HCT116 (cell line): ENCODE data around the gene FAXDC2. TPM values are rescaled to one million over a fixed set of nuclear protein-coding genes. Genes with fewer than 3 reads are reported as not detected.

ENCODE experiments used
- ATAC-seq: fragments of 200-7000 bp; cut with Tn5 transposase; 2 replicates; pipeline ENCODE4 v1.9.1; 2020; ENCODE audit warnings: mild to moderate bottlenecking, moderate library complexity
- BruUV-seq: library from RNA; stranded (reverse); fragments of 400-500 nt; replicated peaks from 2 replicates; lab custom pipeline; 2021; lab: Mats Ljungman, UMichigan
- CTCF ChIA-PET: fragments of 300-600 bp; sonication (Branson Sonifier 250); formaldehyde crosslinking; loops from one replicate; lab custom pipeline; 2021; ENCODE audit warnings: antibody characterized with exemption; lab: Charles Lee
- POLR2A ChIA-PET: fragments of 300-600, 350-600 bp; sonication (Branson Sonifier 250); formaldehyde crosslinking; loops from one replicate; lab custom pipeline; 2021; ENCODE audit warnings: antibody characterized with exemption; lab: Charles Lee
- RAD21 ChIA-PET, 2 experiments: fragments of 300-600 bp; sonication (Branson Sonifier 250); formaldehyde crosslinking; loops; one replicate each; lab custom pipeline; 2023; ENCODE audit warnings: low total read pairs in 2 of 2; ENCODE audit not compliant: uncharacterized antibody in 2 of 2, unreplicated experiment in 2 of 2, low non-redundant PET in 1 of 2; lab: Charles Lee
- DNase-seq: peaks from one replicate; pipeline ENCODE4 v3.0.0-alpha.2; 2010; ENCODE audit warnings: low read depth, low spot score
- H2AFZ ChIP-seq: fragments of 200-600 bp; shearing (Covaris generic), sonication (generic); 2 replicates; pipeline ENCODE4 v1.6.1; 2017; ENCODE audit warnings: low read depth, mixed run types, mixed read lengths, antibody characterized with exemption, low read length; ENCODE audit not compliant: poor library complexity, severe bottlenecking
- H3K27ac ChIP-seq: 2 replicates; pipeline ENCODE4 v1.5.1; 2012; ENCODE audit warnings: low read depth, low read length
- H3K27me3 ChIP-seq: fragments of 200-600 bp; sonication (generic); 2 replicates; pipeline ENCODE4 v1.6.1; 2016; ENCODE audit warnings: mixed run types, low read length, mixed read lengths; ENCODE audit not compliant: insufficient read depth
- H3K36me3 ChIP-seq, 2 experiments: fragments of 200-500 bp in 1 of 2; fragments of 200-600 bp in 1 of 2; sonication (Bioruptor generic) in 1 of 2; sonication (generic) in 1 of 2; 2 replicates each; pipeline versions ENCODE4 v1.5.1 to v1.6.1; 2014 to 2016; ENCODE audit warnings: low read length in 2 of 2, inconsistent platforms in 1 of 2, mixed read lengths in 1 of 2, mixed run types in 1 of 2; ENCODE audit not compliant: insufficient read depth in 2 of 2, control insufficient read depth in 1 of 2
- H3K4me1 ChIP-seq, 2 experiments: fragments of 200-600 bp in 1 of 2; sonication (generic) in 1 of 2; 2 replicates each; pipeline versions ENCODE4 v1.5.1 to v1.6.1; 2012 to 2017; ENCODE audit warnings: low read length in 2 of 2, inconsistent platforms in 1 of 2, mild to moderate bottlenecking in 1 of 2, mixed read lengths in 1 of 2, mixed run types in 1 of 2, moderate library complexity in 1 of 2; ENCODE audit not compliant: insufficient read depth in 2 of 2, control insufficient read depth in 1 of 2
- H3K4me2 ChIP-seq: fragments of 200-600 bp; sonication (generic); 2 replicates; pipeline ENCODE4 v1.6.1; 2017; ENCODE audit warnings: mixed run types, low read length, mixed read lengths
- H3K4me3 ChIP-seq, 2 experiments: fragments of 200-600 bp in 1 of 2; sonication (generic) in 1 of 2; replicated peaks in 1 of 2; 2 replicates each; pipeline ENCODE4 v1.5.1; 2011 to 2016; ENCODE audit warnings: low read length in 2 of 2, control low read depth in 1 of 2, low read depth in 1 of 2, mild to moderate bottlenecking in 1 of 2, mixed read lengths in 1 of 2, mixed run types in 1 of 2
- H3K79me2 ChIP-seq: fragments of 200-600 bp; sonication (generic); 2 replicates; pipeline ENCODE4 v1.6.1; 2017; ENCODE audit warnings: mild to moderate bottlenecking, mixed run types, low read length, moderate library complexity, mixed read lengths; ENCODE audit not compliant: insufficient read depth
- H3K9ac ChIP-seq: fragments of 200-600 bp; sonication (generic); 2 replicates; pipeline ENCODE4 v1.6.1; 2016; ENCODE audit warnings: low read length, mixed read lengths
- H3K9me2 ChIP-seq: fragments of 200-600 bp; sonication (generic), shearing (Covaris generic); 2 replicates; pipeline ENCODE4 v1.6.1; 2017; ENCODE audit warnings: mixed run types, mild to moderate bottlenecking, moderate library complexity; ENCODE audit not compliant: insufficient read depth
- H3K9me3 ChIP-seq, 2 experiments: fragments of 200-500 bp in 1 of 2; fragments of 200-600 bp in 1 of 2; sonication (Bioruptor generic) in 1 of 2; sonication (generic) in 1 of 2; 2 replicates each; pipeline ENCODE4 v1.6.1; 2014 to 2017; ENCODE audit warnings: low read length in 2 of 2, mixed read lengths in 2 of 2, inconsistent platforms in 1 of 2, low read depth in 1 of 2, mild to moderate bottlenecking in 1 of 2, mixed run types in 1 of 2, moderate library complexity in 1 of 2; ENCODE audit not compliant: control insufficient read depth in 1 of 2, insufficient read depth in 1 of 2
- H4K20me1 ChIP-seq: fragments of 200-600 bp; sonication (generic), shearing (Covaris generic); 2 replicates; pipeline ENCODE4 v1.6.1; 2017; ENCODE audit warnings: mixed run types, mild to moderate bottlenecking, moderate library complexity; ENCODE audit not compliant: insufficient read depth
- EZH2phosphoT487 ChIP-seq: fragments of 200-600 bp; IDR thresholded peaks from 2 replicates; pipeline ENCODE4 v1.6.1; 2018; ENCODE audit warnings: antibody characterized with exemption, borderline replicate concordance
- POLR2A ChIP-seq: IDR thresholded peaks from 2 replicates; pipeline ENCODE4 v1.7.0; 2011; ENCODE audit warnings: borderline replicate concordance; ENCODE audit not compliant: insufficient read depth, insufficient read length; ENCODE audit errors: extremely low read depth
- RAD21 ChIP-seq: IDR thresholded peaks from 2 replicates; pipeline ENCODE4 v1.6.1; 2012; ENCODE audit warnings: low read depth, mild to moderate bottlenecking
- TCF7L2 ChIP-seq: IDR thresholded peaks from 2 replicates; pipeline ENCODE4 v1.7.0; 2011; ENCODE audit warnings: borderline replicate concordance, inconsistent platforms; ENCODE audit not compliant: insufficient read depth, insufficient read length; ENCODE audit errors: extremely low read depth
- ZFX ChIP-seq: fragments of 450-650 bp; IDR thresholded peaks from 2 replicates; pipeline ENCODE4 v1.6.1; 2017
- ZNF274 ChIP-seq: fragments of 200-500 bp; sonication (Bioruptor generic); IDR thresholded peaks from 2 replicates; pipeline ENCODE4 v1.6.1; 2014; ENCODE audit warnings: mild to moderate bottlenecking, low read depth, low read length, inconsistent platforms
- intact Hi-C: fragments of 100-400 bp; cut with micrococcal nuclease; formaldehyde crosslinking; loops from 2 replicates; pipeline ENCODE4 v1.10.0; 2022
- total RNA-seq: library from RNA; stranded (reverse); gene quantifications from one replicate; pipeline ENCODE4 v1.2.1, GENCODE V29; 2021; ENCODE audit not compliant: unreplicated experiment

The FAXDC2 gene
- total RNA-seq, 1 experiment from 2014 or later = 0.22 TPM

- ChIA-PET POLR2A (no interaction called here), CTCF (no interaction called here), RAD21 (no interaction called here)
- no peak overlapping the region for H3K9ac ChIP-seq
- peaks cover 9 to 16% of the 10 kb centered on the region in 2 experiments for H3K4me1 ChIP-seq
- intact Hi-C loops = no loop called here
- H3K9me2 ChIP-seq = no peaks in the 10 kb centered on the region
- no TSS peak for BruUV-seq
- no peak overlapping the region for H3K4me2 ChIP-seq
- H3K36me3 ChIP-seq = peaks cover 0 to 11% of the 10 kb centered on the region in 2 experiments; a peak in 1 of 4 replicates
- no peak for DNase-seq
- H2AFZ ChIP-seq = no peak overlapping the region
- TF ChIP-seq ZNF274 = no peak
- TF ChIP-seq RAD21 = no peak
- no peak for TF ChIP-seq POLR2A
- no peaks in the 10 kb centered on the region for H4K20me1 ChIP-seq
- H3K27me3 ChIP-seq = no peaks in the 10 kb centered on the region
- no peaks in the 10 kb centered on the region for H3K9me3 ChIP-seq
- peaks cover 56% of the 10 kb centered on the region for H3K79me2 ChIP-seq
- H3K4me3 ChIP-seq = no peak overlapping the region
- no peak overlapping the region for H3K27ac ChIP-seq
- no peak for ATAC-seq
Measured at GRCh38 chr5:154861946-154862345, 11.5 kb upstream of the FAXDC2 start.

- no peak for TF ChIP-seq TCF7L2
- TF ChIP-seq EZH2phosphoT487 = no peak
- TF ChIP-seq ZFX = no peak
- no peak overlapping the region for H3K9ac ChIP-seq
- POLR2A ChIA-PET = no interaction called here
Measured at GRCh38 chr5:154860765-154861164, 10.4 kb upstream of the FAXDC2 start.

More at GRCh38 chr5:154860765-154861164, 10.4 kb upstream of the FAXDC2 start:
- intact Hi-C loops = no loop called here
- no peaks in the 10 kb centered on the region for H4K20me1 ChIP-seq
- DNase-seq (no peak), ATAC-seq (no peak)
- no peaks in the 10 kb centered on the region for H3K27me3 ChIP-seq
- H3K4me2 ChIP-seq = no peak overlapping the region
- H3K4me1 ChIP-seq = peaks cover 17 to 22% of the 10 kb centered on the region in 2 experiments
- H3K9me3 ChIP-seq = no peaks in the 10 kb centered on the region
- no peak overlapping the region for H3K4me3 ChIP-seq
- H3K79me2 ChIP-seq = peaks cover 56% of the 10 kb centered on the region
- H3K9me2 ChIP-seq = no peaks in the 10 kb centered on the region
- ChIA-PET RAD21 (no interaction called here), CTCF (no interaction called here)
- H3K36me3 ChIP-seq = peaks cover 0 to 7% of the 10 kb centered on the region in 2 experiments; a peak in 1 of 4 replicates
- no peak overlapping the region for H3K27ac ChIP-seq
- H2AFZ ChIP-seq = no peak overlapping the region
- BruUV-seq = no TSS peak
